ENCODE measurements around the gene ANAPC5.

- TF ChIP-seq CTCF (IDR thresholded peaks at IDR 0.05) (no peak), POLR2A (IDR thresholded peaks at IDR 0.05) (no peak)
Measured at GRCh38 chr12:121264951-121265515, 87.2 kb downstream of the ANAPC5 start.
